Stimulated activated CD8-positive, alpha-beta memory T cell treated with anti-CD3 and anti-CD28 coated beads, Interleukin-15, amount 100 ng/mL, for 48 hours (primary cell): ENCODE results near the gene OR2B2.

ENCODE experiments used
- DNase-seq, 2 donors: peaks; one replicate each; pipeline ENCODE4 v3.0.0-alpha.2; 2020; ENCODE audit warnings: low read depth in 2 of 2

OR2B2 gene

GRCh38 chr6:27893836-27894807 lies 18.1 kb downstream of the OR2B2 start:
- peak; percentile 60 to 70 for DNase-seq

GRCh38 chr6:27893059-27893835 lies 18.9 kb downstream of the OR2B2 start:
- DNase-seq, result peak; percentile 83 to 84

- no peak for DNase-seq
Observed at GRCh38 chr6:27892649-27893058, 19.5 kb downstream of the OR2B2 start.

GRCh38 chr6:27891320-27891875 lies 20.8 kb downstream of the OR2B2 start:
- no peak for DNase-seq

- peak; percentile 75 to 79 for DNase-seq
Observed at GRCh38 chr6:27890445-27891319, 21.5 kb downstream of the OR2B2 start.

GRCh38 chr6:27889628-27890444 lies 22.4 kb downstream of the OR2B2 start:
- no peak for DNase-seq

GRCh38 chr6:27889275-27889627 lies 22.9 kb downstream of the OR2B2 start:
- DNase-seq, result no peak

GRCh38 chr6:27888566-27888965 lies 23.6 kb downstream of the OR2B2 start:
- no peak for DNase-seq

GRCh38 chr6:27886073-27886472 lies 26.1 kb downstream of the OR2B2 start:
- DNase-seq, result no peak

GRCh38 chr6:27883136-27883535 lies 29.1 kb downstream of the OR2B2 start:
- DNase-seq, result no peak

GRCh38 chr6:27882624-27883023 lies 29.6 kb downstream of the OR2B2 start:
- no peak for DNase-seq

- DNase-seq, result no peak
Observed at GRCh38 chr6:27879837-27880236, 32.4 kb downstream of the OR2B2 start.

- DNase-seq, result no peak
Observed at GRCh38 chr6:27874016-27874415, 38.2 kb downstream of the OR2B2 start.

GRCh38 chr6:27873021-27873940 lies 38.9 kb downstream of the OR2B2 start:
- DNase-seq, result peak; percentile 72 to 73

- peak in 1 of 2 donors; percentile 5 for DNase-seq
Observed at GRCh38 chr6:27872642-27873020, 39.6 kb downstream of the OR2B2 start.

- DNase-seq, result peak in 1 of 2 donors; percentile 70
Observed at GRCh38 chr6:27871924-27872638, 40.1 kb downstream of the OR2B2 start.

GRCh38 chr6:27870291-27870870 lies 41.8 kb downstream of the OR2B2 start:
- DNase-seq, result no peak

- DNase-seq, result no peak
Observed at GRCh38 chr6:27868311-27868710, 43.9 kb downstream of the OR2B2 start.

GRCh38 chr6:27867945-27868300 lies 44.3 kb downstream of the OR2B2 start:
- no peak for DNase-seq
